ENCODE measurements around the gene BMP7.
"Not testable (repeated sequence)": the region's sequence is repeated elsewhere in the genome, so short reads cannot be mapped to it uniquely, and the experiment has no call there.

The BMP7 gene

GRCh38 chr20:57265336-57265996 is 975 bp downstream of the BMP7 start:
- DNase-seq (ENCODE audit: low read depth, low spot score), result peak; percentile 34

DNA sequence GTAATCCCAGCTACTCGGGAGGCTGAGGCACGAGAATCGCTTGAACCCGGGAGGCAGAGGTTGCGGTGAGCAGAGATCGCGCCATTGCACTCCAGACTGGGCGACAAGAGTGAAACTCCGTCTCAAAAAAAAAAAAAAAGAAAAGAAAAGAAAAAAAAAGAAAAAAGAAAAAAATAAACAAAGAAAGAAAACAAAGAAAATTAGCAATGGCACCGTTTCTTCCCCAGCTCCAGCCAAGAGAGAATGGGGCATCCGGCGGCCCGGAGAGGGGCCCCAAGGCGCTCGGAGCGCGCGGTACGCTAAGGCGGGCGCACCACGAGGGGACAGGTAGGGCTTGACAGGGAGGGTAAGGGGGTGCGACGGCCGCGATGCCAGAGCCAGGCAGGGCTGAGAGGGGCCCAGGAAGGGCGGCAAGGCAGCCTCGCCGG is 1.5 kb downstream of the BMP7 start:
- not testable (repeated sequence) for DNase-seq (ENCODE audit: low read depth, low spot score)

- no peak for DNase-seq (ENCODE audit: low read depth, low spot score)
These were observed 2.3 kb downstream of the BMP7 start for GRCh38 chr20:57263801-57264792.

GRCh38 chr20:57262784-57263609 is 3.4 kb downstream of the BMP7 start:
- no peak for DNase-seq (ENCODE audit: low read depth, low spot score)

- DNase-seq (ENCODE audit: low read depth, low spot score), result no peak
These were observed 4.1 kb downstream of the BMP7 start for GRCh38 chr20:57262301-57262700.

- no peak for DNase-seq (ENCODE audit: low read depth, low spot score)
These were observed 4.8 kb downstream of the BMP7 start for GRCh38 chr20:57261457-57262251.

DNA sequence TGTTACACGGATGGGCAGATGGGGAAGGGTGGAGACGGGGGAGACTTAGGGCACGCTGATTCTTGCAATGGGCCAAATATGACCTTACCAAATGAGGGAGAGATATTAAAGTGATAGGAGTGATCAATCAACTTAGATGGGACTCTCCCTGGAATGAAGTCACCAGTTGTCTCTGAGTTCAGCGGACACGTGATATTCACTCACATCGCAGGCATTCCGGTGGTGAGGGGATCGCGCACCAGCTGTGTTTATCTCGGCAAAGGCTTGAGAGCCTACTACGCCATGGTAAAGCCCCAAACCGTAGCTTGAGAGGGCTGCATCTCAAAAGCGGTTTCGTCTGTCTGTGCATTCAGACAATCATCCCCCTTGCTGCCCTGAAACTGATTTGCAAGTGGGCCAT is 5.5 kb downstream of the BMP7 start:
- peak; percentile 55 for DNase-seq (ENCODE audit: low read depth, low spot score)

DNA sequence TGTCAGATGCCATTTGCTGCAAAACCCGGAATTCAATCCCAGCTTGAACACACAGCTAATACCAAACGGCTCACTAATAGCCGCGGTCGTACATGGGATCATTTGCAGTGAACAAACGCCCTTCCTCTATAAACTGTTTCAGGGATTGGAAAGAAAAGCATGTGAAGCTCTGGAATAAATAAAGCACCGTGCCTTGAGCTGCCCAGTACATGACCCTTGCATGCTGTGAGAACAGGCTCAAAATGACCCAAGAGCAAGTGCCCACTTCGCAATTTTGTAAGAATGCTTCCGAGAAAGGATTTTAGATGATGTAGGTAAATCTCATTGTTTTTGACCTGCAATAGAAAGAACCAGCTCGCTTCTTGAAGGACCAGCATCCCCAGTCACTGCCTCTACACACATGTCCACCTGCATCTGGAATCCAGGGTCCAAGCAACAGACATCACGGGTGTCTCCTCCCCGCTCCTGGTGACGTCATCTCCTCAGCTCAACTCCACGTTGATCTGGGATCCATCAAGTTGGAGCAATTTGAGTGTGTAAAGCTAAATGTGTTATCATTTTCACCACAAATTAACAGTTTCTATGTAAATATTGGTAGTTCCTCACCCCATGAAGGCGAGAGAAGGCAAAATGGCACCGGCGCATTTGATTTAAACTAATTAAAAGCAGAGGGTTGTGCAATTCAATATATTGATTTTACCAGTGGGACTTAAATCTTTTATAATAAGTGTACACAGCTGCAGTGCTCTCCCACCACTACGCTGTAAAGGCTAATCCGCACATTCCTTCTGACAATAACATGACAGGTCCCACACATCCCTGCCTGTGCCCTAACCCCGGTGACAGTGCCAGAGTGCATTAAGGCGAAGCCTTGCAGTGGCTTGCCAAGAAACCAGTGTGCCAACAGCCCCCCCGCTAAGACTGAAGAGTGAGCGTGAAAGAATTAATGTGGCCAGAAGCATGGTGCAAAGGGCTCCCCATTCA is 6.2 kb downstream of the BMP7 start:
- DNase-seq (ENCODE audit: low read depth, low spot score), result no peak

DNA sequence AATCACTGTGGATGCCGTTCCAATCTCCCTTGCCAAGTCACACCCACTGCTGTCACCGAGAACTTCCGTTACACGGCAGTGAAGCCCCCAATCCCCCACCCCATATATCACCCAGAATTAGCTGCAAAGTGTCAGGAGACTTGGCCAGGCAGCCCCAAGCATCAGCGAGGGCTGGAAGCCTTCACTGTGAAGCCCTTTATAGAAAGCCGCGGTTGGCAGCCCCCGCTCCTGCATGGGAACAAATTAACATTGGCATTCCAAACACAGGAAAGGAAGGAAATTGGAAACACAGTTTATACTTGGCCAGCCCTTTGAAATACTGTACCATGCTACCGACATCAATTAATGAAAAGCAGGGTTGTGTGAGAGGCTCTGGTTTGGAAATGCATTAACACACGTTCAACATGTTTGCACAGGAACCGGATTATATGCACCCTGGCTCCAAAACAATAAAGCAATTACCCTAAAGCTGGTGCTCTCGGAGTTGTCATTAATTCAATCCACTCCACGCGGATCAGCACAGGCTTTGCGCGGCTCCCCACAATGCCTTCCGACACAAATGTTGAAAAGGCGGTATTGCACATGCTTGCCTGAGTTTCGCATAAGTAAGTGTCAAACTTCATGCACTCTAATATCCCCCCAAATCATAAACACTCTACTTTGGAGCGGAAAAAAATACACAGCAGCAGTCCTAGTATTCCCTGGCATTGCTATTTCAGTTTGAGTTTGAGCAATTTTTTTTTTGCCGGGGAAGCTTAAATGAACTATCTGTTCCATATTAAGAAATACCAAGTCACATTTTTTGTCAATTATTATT is 7.1 kb downstream of the BMP7 start:
- peak; percentile 46 for DNase-seq (ENCODE audit: low read depth, low spot score)

DNA sequence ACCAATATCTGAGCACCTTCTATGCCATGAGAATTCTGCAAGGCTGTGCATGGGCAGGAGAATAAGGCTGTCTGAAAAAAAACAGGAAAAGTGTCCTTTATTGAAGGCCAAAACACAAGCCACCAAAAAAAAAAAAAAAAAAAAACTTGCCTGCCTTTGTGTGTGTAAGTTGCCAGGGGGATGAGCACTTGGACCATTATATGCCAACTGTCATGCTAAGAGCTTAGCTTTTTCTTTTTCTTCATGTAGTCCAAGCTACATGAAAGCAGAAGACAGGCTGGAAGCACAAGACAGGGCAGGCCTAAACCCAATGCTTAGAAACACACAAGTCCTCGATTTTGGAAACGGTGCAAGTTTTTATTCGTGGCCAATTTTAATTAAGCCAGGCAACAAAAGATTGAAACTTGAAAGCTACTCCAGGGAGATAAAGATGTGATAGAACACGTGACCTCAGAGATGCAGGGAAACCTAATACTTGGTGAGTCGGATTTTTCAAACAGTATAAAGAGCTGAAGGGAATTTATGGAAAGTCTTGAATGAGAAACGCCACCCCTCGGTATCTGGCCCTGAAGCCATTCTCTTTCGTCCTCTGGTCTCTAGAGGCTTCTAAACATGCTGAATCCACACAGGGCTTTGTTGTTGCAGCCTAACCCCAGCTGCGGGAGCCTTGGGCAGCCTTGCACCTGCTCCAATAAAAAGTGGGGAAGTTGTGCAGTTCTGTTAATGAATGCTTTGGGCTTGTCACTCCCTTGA is 8.6 kb downstream of the BMP7 start:
- DNase-seq (ENCODE audit: low read depth, low spot score), result no peak

DNA sequence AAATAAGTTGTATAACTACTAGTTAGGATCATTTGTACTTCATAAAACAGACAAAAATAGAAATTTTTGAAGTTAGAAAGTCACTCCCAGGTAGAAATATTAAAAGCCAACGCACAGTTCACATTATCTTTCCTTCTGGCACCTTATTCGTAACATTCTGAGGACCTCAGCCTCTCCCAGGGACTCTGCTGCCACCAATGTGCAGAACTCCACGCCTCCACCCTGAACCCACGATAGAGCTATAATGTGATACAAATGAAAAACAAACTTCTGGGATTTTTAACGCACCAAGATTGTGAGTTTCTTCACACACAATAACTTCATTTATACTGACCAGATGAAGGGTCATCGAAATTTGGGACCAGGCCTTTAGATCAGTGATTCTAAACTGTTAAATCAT is 9.5 kb downstream of the BMP7 start:
- no peak for DNase-seq (ENCODE audit: low read depth, low spot score)

DNA sequence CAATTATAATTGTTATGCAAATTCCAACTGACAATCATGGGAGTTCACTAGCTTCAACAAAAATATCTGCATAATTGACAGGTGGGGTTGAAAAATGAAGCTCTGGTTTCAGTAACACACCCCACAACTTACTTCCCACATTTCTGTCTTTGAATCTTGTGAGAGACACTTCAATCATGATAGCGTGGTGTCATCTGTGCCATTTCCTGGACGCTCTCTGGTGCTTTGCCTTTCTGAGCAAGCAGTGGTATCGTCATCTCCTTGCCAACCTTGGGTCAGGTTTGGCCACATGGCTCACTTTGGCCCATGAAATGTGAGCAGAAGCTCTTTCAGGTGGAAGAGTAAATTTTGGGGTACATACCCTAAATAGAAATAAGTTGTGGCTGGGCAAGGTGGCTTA is 10.2 kb downstream of the BMP7 start:
- no peak for DNase-seq (ENCODE audit: low read depth, low spot score)

DNA sequence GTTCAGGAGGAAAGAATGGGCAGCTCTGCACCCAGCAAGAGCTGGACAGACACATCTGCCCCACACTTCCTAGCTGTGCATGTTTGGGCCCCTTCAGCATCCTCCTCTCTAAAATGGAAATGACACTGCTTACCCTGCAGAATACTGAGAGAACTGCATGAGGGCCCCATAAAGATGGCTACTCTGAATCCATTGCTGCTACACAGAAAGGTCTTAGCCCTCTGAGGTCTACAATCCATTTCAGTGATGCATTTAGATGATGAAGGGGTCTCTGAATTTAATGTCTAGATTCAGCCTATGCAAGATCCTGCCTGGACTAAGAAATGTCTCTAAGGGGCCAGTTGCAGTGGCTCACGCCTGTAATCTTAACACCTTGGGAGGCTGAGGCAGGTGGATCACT is 11.3 kb downstream of the BMP7 start:
- no peak for DNase-seq (ENCODE audit: low read depth, low spot score)

GRCh38 chr20:57252559-57253162 is 13.8 kb downstream of the BMP7 start:
- no peak for DNase-seq (ENCODE audit: low read depth, low spot score)

DNA sequence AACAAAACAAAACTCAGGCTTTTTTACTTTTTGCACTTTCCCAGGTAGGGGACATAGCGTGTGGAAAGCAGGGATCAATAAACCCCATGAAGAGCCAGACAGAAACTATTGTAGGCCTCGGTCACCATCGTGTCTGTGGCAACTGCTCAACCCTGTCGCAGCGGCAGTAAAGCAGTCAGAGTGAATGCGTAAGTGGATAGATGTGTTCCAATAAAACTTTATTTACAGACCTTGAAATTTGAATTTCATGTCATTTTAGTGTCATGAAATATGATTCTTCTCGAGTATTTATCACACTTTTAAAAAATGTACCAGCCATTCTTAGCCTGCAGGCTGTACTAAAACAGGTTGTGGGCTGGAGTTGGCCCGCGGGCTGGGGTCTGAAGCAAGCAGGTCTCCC is 14.5 kb downstream of the BMP7 start:
- no peak for DNase-seq (ENCODE audit: low read depth, low spot score)

GRCh38 chr20:57251344-57251743 is 15.1 kb downstream of the BMP7 start:
- DNase-seq (ENCODE audit: low read depth, low spot score), result no peak

DNA sequence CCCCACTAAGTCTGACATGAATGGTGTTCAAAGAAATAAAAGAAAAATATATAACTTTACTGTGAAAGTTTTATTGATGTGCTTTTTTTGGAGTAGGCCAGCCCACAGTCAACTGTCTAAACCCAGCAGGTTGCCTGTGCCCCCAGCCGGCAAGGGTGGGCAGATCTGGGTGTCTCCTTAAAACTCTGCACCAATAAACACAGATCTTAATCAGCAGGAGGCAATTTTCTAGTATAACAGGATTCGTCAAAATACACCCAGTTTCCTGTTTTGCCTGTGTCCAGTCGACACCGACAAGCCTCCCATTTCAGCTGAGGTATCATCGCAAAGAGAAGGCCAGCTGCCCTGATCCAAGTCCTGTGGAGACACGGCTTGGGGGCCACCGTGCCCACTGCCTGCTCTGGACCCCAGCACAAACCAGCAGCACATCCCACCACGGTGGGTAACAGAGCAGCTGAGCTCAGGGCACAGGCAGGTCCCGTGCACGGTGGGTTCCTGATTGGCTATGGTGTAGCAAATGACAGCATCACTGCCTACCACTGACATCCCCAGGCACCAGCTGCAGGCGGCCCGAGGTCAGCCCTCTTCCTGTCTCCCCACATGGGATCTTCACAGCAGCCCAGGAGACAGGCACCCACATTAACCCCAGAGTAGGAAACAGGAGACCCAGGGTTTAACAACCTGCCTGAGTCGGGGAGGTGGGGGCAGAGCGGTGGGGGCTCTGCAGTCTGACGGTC is 15.7 kb downstream of the BMP7 start:
- no peak for DNase-seq (ENCODE audit: low read depth, low spot score)

Measured in astrocyte of the hippocampus (primary cell).